ENCODE data around the gene ROPN1B.
"Not testable (repeated sequence)": the region's sequence is repeated elsewhere in the genome, so short reads cannot be mapped to it uniquely, and the experiment has no call there.

The ROPN1B gene

GRCh38 chr3:125965505-125965904 lies 3.5 kb upstream of the ROPN1B start:
- DNase-seq = no peak
- Histone ChIP-seq H3K27ac (no peak overlapping the region), H3K27me3 (replicated peaks) (peaks cover 15% of the 10 kb centered on the region), H3K4me3 (ENCODE audit: low read depth, low read length) (no peak overlapping the region), H3K36me3 (replicated peaks) (no peaks in the 10 kb centered on the region)
- in situ Hi-C loops (cut with HindIII; ENCODE audit: low pct_ligation_motif_present, low sequenced_read_pairs) = no loop called here
- TF ChIP-seq, protein P1, sequence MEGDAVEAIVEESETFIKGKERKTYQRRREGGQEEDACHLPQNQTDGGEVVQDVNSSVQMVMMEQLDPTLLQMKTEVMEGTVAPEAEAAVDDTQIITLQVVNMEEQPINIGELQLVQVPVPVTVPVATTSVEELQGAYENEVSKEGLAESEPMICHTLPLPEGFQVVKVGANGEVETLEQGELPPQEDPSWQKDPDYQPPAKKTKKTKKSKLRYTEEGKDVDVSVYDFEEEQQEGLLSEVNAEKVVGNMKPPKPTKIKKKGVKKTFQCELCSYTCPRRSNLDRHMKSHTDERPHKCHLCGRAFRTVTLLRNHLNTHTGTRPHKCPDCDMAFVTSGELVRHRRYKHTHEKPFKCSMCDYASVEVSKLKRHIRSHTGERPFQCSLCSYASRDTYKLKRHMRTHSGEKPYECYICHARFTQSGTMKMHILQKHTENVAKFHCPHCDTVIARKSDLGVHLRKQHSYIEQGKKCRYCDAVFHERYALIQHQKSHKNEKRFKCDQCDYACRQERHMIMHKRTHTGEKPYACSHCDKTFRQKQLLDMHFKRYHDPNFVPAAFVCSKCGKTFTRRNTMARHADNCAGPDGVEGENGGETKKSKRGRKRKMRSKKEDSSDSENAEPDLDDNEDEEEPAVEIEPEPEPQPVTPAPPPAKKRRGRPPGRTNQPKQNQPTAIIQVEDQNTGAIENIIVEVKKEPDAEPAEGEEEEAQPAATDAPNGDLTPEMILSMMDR (IDR thresholded peaks at IDR 0.05; ENCODE audit: low read depth, low read length, missing control alignments) = no peak

GRCh38 chr3:125967156-125967555 lies 1.8 kb upstream of the ROPN1B start:
- DNase-seq = no peak
- TF ChIP-seq, protein P1 (IDR thresholded peaks at IDR 0.05; ENCODE audit: low read depth, low read length, missing control alignments) = no peak
- Histone ChIP-seq H3K27ac (no peak overlapping the region), H3K4me3 (ENCODE audit: low read depth, low read length) (no peak overlapping the region), H3K27me3 (replicated peaks) (peaks cover 23% of the 10 kb centered on the region), H3K36me3 (replicated peaks) (no peaks in the 10 kb centered on the region)
- in situ Hi-C loops (cut with HindIII; ENCODE audit: low pct_ligation_motif_present, low sequenced_read_pairs) = no loop called here

DNA sequence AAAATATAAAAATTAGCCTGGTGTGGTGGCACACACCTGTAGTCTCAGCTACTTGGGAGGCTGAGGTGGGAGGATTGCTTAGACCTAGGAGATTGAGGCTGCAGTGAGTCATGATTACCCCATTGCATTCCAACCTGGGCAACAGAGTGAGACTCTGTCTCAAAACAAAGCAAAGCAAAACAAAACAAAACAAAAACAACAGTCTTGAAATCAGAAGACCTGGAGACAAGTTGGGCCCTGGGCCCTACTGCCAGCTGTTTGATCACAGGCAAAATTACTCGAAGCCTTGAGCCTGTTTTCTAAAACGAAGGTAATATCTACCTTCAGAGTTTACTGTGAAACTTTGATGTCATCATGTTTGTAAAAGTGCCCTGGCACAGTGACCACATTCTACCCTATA lies 857 bp upstream of the ROPN1B start:
- H3K27me3 ChIP-seq (replicated peaks) = peaks cover 23% of the 10 kb centered on the region
- H3K4me3 ChIP-seq (ENCODE audit: low read depth, low read length); DNase-seq; H3K36me3 ChIP-seq (replicated peaks); in situ Hi-C loops (cut with HindIII; ENCODE audit: low pct_ligation_motif_present, low sequenced_read_pairs); H3K27ac ChIP-seq: not testable (repeated sequence)

- DNase-seq; H3K27ac ChIP-seq; in situ Hi-C loops (cut with HindIII; ENCODE audit: low pct_ligation_motif_present, low sequenced_read_pairs); H3K36me3 ChIP-seq (replicated peaks): not testable (repeated sequence)
- TF ChIP-seq, protein P1 (IDR thresholded peaks at IDR 0.05; ENCODE audit: low read depth, low read length, missing control alignments) = peak; percentile 74
- Histone ChIP-seq H3K27me3 (replicated peaks) (peaks cover 17% of the 10 kb centered on the region), H3K4me3 (ENCODE audit: low read depth, low read length) (peak overlapping the region; percentile 23)
These were observed 3.3 kb downstream of the ROPN1B start for GRCh38 chr3:125971997-125972944.

GRCh38 chr3:125975245-125976002 lies 6.4 kb downstream of the ROPN1B start:
- H3K27me3 ChIP-seq (replicated peaks); H3K27ac ChIP-seq; H3K36me3 ChIP-seq (replicated peaks); in situ Hi-C loops (cut with HindIII; ENCODE audit: low pct_ligation_motif_present, low sequenced_read_pairs); DNase-seq; H3K4me3 ChIP-seq (ENCODE audit: low read depth, low read length): not testable (repeated sequence)

GRCh38 chr3:125976003-125976390 lies 7.0 kb downstream of the ROPN1B start:
- H3K4me3 ChIP-seq (ENCODE audit: low read depth, low read length); H3K36me3 ChIP-seq (replicated peaks); in situ Hi-C loops (cut with HindIII; ENCODE audit: low pct_ligation_motif_present, low sequenced_read_pairs); DNase-seq; H3K27ac ChIP-seq; H3K27me3 ChIP-seq (replicated peaks): not testable (repeated sequence)

DNA sequence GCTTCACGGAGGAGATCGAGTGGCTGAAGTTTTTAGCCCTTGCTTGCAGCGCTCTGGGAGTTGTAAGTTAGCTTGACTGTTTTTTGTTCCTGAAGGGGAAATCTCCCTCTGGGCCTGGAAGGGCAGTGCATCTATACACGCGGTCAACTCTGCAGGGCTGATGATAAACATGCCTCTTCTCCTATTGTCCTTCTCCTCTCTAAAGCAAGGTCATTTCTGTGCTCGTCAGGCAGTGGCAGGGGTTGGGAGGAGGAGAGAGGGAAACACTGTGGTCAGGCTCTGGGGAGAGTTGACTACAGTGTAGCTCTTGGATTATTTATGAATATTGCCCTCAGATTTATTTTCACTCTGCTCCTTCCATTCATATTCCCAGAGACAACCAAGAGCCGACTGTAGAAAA lies 8.1 kb downstream of the ROPN1B start:
- DNase-seq; in situ Hi-C loops (cut with HindIII; ENCODE audit: low pct_ligation_motif_present, low sequenced_read_pairs); H3K36me3 ChIP-seq (replicated peaks); H3K27ac ChIP-seq; H3K4me3 ChIP-seq (ENCODE audit: low read depth, low read length); H3K27me3 ChIP-seq (replicated peaks): not testable (repeated sequence)

DNA sequence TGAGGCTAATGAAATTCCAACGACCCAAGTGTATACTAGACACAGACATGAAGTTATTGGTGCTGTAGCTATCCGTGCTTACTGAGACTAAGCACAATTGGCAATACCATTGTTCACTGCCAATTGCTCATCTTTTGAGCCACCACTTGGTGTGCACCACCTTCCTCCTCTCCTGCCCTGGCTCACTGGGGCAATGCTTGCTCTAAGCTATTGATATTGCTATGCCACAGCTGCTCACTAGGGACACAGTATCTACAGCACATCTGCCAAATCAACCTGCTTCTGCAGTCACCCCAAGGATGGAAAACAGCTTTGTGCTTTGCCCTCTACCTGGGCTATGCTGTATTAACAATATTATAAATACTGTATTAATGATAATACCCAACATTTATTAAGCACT lies 16.0 kb downstream of the ROPN1B start:
- DNase-seq; H3K4me3 ChIP-seq (ENCODE audit: low read depth, low read length); H3K27me3 ChIP-seq (replicated peaks); H3K36me3 ChIP-seq (replicated peaks); in situ Hi-C loops (cut with HindIII; ENCODE audit: low pct_ligation_motif_present, low sequenced_read_pairs); H3K27ac ChIP-seq: not testable (repeated sequence)
